ENCODE measurements around the gene CDH4.

Gene CDH4

DNA sequence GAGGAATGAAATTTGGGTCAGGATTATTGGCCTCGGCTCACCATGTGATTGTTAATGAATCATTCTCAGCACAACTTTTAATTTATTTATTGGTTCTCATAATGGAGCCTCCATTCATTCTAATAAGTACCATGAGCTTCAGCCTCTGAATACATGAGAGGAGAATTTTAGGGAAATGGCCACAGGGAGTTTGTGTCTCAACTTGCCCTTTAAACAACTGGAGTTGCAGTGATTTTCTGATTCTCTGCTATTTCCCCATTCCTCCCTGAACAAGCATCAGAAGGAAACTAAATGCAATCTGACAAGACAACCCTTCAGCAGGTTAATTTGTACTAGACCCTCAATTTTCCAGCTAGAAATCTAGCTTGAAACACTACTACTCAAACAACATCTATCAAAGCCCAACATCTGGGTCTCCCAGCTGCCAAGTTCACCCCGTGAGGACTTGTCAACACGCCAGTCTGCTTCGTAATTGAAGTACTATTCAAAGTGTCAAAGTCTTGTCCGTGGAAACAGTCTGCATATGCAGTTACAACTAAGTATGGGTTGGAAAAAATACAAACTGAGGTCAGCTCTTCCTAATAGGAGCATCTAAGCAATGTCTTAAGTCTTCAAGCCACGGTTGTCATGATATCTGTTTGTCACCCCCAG, 235.4 kb downstream of the CDH4 start:
- TF ChIP-seq EZH2 (IDR thresholded peaks at IDR 0.05; ENCODE audit: borderline replicate concordance, low read depth, low read length, severe bottlenecking) (no peak), CTCF (IDR thresholded peaks at IDR 0.05; ENCODE audit: borderline replicate concordance, extremely low read depth, low read length, poor library complexity, severe bottlenecking) (no peak)
- Histone ChIP-seq H3K27ac (ENCODE audit: low read length) (no peak overlapping the region), H3K4me3 (ENCODE audit: low read depth in 1 of 2, low read length in 2 of 2) (no peak overlapping the region), H3K79me2 (ENCODE audit: insufficient read depth, low read length) (no peaks in the 10 kb centered on the region), H2AFZ (ENCODE audit: low read depth, low read length) (no peak overlapping the region), H3K36me3 (ENCODE audit: insufficient read depth, low read length) (no peaks in the 10 kb centered on the region), H3K27me3 (ENCODE audit: insufficient read depth, low read length, poor library complexity) (no peaks in the 10 kb centered on the region), H3K9ac (ENCODE audit: low read depth, low read length) (no peak overlapping the region), H3K4me1 (ENCODE audit: insufficient read depth, low read length) (no peaks in the 10 kb centered on the region), H3K4me2 (ENCODE audit: insufficient read depth, low read length) (no peak overlapping the region), H4K20me1 (ENCODE audit: insufficient read depth, low read length) (no peaks in the 10 kb centered on the region), H3K9me3 (ENCODE audit: insufficient read depth, low read length, severe bottlenecking) (no peaks in the 10 kb centered on the region)
- DNase-seq, result no peak
- ATAC-seq (ENCODE audit: insufficient read depth, low read depth), result no peak

DNA sequence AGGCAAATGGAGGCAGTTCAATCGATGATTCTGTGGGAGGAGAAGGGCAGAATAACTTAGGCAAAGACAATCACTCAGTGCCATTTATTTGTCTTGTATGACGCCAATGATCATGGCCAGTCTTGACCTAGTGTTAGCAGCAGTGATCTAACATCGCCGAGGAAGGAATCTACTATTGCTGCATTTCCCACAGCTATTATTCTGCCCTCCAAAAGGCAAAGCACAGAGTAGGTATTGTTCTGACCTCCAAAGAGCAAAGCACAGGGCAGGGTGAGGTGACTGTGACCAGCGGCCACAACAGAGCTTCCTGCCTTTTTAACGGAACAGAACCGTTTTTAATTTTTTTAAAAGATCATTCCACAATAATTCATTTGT, 235.9 kb downstream of the CDH4 start:
- Histone ChIP-seq H3K36me3 (ENCODE audit: insufficient read depth, low read length) (no peaks in the 10 kb centered on the region), H3K27me3 (ENCODE audit: insufficient read depth, low read length, poor library complexity) (no peaks in the 10 kb centered on the region), H2AFZ (ENCODE audit: low read depth, low read length) (no peak overlapping the region), H3K9me3 (ENCODE audit: insufficient read depth, low read length, severe bottlenecking) (no peaks in the 10 kb centered on the region), H3K9ac (ENCODE audit: low read depth, low read length) (no peak overlapping the region), H3K4me1 (ENCODE audit: insufficient read depth, low read length) (no peaks in the 10 kb centered on the region), H3K79me2 (ENCODE audit: insufficient read depth, low read length) (no peaks in the 10 kb centered on the region), H3K4me2 (ENCODE audit: insufficient read depth, low read length) (no peak overlapping the region), H3K4me3 (ENCODE audit: low read depth in 1 of 2, low read length in 2 of 2) (no peak overlapping the region), H3K27ac (ENCODE audit: low read length) (no peak overlapping the region), H4K20me1 (ENCODE audit: insufficient read depth, low read length) (no peaks in the 10 kb centered on the region)
- DNase-seq (no peak), ATAC-seq (ENCODE audit: insufficient read depth, low read depth) (no peak)
- TF ChIP-seq EZH2 (IDR thresholded peaks at IDR 0.05; ENCODE audit: borderline replicate concordance, low read depth, low read length, severe bottlenecking), result no peak
- TF ChIP-seq CTCF (IDR thresholded peaks at IDR 0.05; ENCODE audit: borderline replicate concordance, extremely low read depth, low read length, poor library complexity, severe bottlenecking), result no peak

DNA sequence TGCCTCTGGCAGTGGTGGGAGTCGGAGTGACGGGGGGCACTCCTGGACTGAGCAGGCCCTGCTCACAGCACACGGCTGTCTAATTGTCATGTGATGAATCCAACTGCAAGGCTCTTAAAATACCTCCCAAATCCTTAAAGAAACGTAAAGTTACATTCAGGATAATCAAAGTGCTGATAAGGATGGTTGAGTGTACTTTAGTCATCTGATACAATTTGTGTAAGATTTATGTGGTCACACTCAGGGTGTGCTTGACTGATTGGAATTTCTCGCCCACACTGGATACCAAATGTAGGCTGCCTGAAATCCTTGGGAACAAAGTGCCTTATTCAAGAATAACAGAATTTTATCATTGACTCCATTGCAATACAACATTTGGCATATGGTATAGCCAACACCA, 238.7 kb downstream of the CDH4 start:
- ATAC-seq (ENCODE audit: insufficient read depth, low read depth) (no peak), DNase-seq (no peak)
- Histone ChIP-seq H3K9me3 (ENCODE audit: insufficient read depth, low read length, severe bottlenecking) (no peaks in the 10 kb centered on the region), H3K4me2 (ENCODE audit: insufficient read depth, low read length) (no peak overlapping the region), H2AFZ (ENCODE audit: low read depth, low read length) (no peak overlapping the region), H4K20me1 (ENCODE audit: insufficient read depth, low read length) (no peaks in the 10 kb centered on the region), H3K27ac (ENCODE audit: low read length) (no peak overlapping the region), H3K27me3 (ENCODE audit: insufficient read depth, low read length, poor library complexity) (no peaks in the 10 kb centered on the region), H3K9ac (ENCODE audit: low read depth, low read length) (no peak overlapping the region), H3K4me3 (ENCODE audit: low read depth in 1 of 2, low read length in 2 of 2) (no peak overlapping the region), H3K36me3 (ENCODE audit: insufficient read depth, low read length) (no peaks in the 10 kb centered on the region), H3K79me2 (ENCODE audit: insufficient read depth, low read length) (no peaks in the 10 kb centered on the region), H3K4me1 (ENCODE audit: insufficient read depth, low read length) (no peaks in the 10 kb centered on the region)
- TF ChIP-seq EZH2 (IDR thresholded peaks at IDR 0.05; ENCODE audit: borderline replicate concordance, low read depth, low read length, severe bottlenecking) (no peak), CTCF (IDR thresholded peaks at IDR 0.05; ENCODE audit: borderline replicate concordance, extremely low read depth, low read length, poor library complexity, severe bottlenecking) (no peak)
